Measurements from ENCODE around the gene ZNF576.
"Not testable (repeated sequence)": the region's sequence is repeated elsewhere in the genome, so short reads cannot be mapped to it uniquely, and the experiment has no call there.

The ZNF576 gene

GRCh38 chr19:43564800-43565199 lies 31.6 kb upstream of the ZNF576 start:
- peaks cover 59% of the 10 kb centered on the region for H3K4me1 Mint-ChIP-seq
- no peaks in the 10 kb centered on the region for H3K9me3 Mint-ChIP-seq
- no peaks in the 10 kb centered on the region for H3K27me3 Mint-ChIP-seq
- H3K36me3 Mint-ChIP-seq = peaks cover 36% of the 10 kb centered on the region
- no peak overlapping the region for H3K4me3 Mint-ChIP-seq
- ATAC-seq = no peak
- H3K27ac Mint-ChIP-seq = peak overlapping the region; percentile 82

DNA sequence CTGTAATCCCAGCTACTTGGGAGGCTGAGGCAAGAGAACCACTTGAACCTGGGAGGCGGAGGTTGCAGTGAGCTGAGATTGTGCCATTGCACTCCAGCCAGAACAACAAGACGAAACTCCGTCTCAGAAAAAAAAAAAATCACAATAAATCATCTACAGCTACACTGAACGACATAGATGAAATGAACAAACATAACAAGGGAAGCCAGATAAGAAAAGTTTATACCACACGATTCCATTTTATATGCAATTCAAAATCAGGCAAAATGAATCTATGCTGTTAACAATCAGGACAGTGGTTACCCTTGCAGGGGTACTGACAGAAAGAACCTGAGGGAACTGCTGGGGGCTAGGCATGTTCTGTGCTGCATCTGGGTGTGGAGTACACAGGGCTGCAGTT lies 26.7 kb upstream of the ZNF576 start:
- H3K9me3 Mint-ChIP-seq = no peaks in the 10 kb centered on the region
- peak overlapping the region; percentile 49 for H3K27ac Mint-ChIP-seq
- no peaks in the 10 kb centered on the region for H3K27me3 Mint-ChIP-seq
- H3K36me3 Mint-ChIP-seq = peaks cover 21% of the 10 kb centered on the region
- H3K4me3 Mint-ChIP-seq = no peak overlapping the region
- ATAC-seq = no peak
- peaks cover 35% of the 10 kb centered on the region for H3K4me1 Mint-ChIP-seq

GRCh38 chr19:43570174-43570791 lies 26.1 kb upstream of the ZNF576 start:
- no peak overlapping the region for H3K4me3 Mint-ChIP-seq
- H3K36me3 Mint-ChIP-seq = peaks cover 21% of the 10 kb centered on the region
- H3K27ac Mint-ChIP-seq = peak overlapping the region; percentile 49
- ATAC-seq = no peak
- peaks cover 36% of the 10 kb centered on the region for H3K4me1 Mint-ChIP-seq
- H3K9me3 Mint-ChIP-seq = no peaks in the 10 kb centered on the region
- H3K27me3 Mint-ChIP-seq = no peaks in the 10 kb centered on the region

DNA sequence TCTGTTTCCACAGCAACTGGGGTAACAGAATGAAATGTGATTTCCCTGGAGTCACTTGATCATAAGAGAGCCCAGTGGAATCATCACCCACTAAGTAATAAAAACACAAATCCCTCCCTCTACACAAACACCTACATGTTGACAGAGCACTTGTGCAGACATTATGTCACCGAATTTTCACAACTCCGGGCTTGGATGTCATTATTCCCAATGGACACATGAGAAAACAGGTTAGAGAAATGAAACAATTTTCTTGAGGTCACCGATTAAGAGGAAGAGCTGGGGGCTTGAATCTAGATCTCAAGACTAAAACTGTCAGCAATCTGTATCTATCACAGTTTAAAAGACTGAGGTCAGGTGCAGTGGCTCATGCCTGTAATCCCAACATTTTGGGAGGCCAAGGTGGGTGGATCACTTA lies 24.2 kb upstream of the ZNF576 start:
- Mint-ChIP-seq H3K27me3 (no peaks in the 10 kb centered on the region), H3K36me3 (peaks cover 16% of the 10 kb centered on the region), H3K4me3 (no peak overlapping the region), H3K9me3 (no peaks in the 10 kb centered on the region), H3K27ac (peak overlapping the region; percentile 9), H3K4me1 (peaks cover 46% of the 10 kb centered on the region)
- no peak for ATAC-seq

GRCh38 chr19:43574424-43575155 lies 21.8 kb upstream of the ZNF576 start:
- Mint-ChIP-seq H3K9me3 (no peaks in the 10 kb centered on the region), H3K36me3 (peaks cover 15% of the 10 kb centered on the region), H3K4me1 (peaks cover 44% of the 10 kb centered on the region), H3K27me3 (no peaks in the 10 kb centered on the region), H3K4me3 (peak overlapping the region; percentile 96), H3K27ac (peak overlapping the region; percentile 98)
- ATAC-seq = no peak

DNA sequence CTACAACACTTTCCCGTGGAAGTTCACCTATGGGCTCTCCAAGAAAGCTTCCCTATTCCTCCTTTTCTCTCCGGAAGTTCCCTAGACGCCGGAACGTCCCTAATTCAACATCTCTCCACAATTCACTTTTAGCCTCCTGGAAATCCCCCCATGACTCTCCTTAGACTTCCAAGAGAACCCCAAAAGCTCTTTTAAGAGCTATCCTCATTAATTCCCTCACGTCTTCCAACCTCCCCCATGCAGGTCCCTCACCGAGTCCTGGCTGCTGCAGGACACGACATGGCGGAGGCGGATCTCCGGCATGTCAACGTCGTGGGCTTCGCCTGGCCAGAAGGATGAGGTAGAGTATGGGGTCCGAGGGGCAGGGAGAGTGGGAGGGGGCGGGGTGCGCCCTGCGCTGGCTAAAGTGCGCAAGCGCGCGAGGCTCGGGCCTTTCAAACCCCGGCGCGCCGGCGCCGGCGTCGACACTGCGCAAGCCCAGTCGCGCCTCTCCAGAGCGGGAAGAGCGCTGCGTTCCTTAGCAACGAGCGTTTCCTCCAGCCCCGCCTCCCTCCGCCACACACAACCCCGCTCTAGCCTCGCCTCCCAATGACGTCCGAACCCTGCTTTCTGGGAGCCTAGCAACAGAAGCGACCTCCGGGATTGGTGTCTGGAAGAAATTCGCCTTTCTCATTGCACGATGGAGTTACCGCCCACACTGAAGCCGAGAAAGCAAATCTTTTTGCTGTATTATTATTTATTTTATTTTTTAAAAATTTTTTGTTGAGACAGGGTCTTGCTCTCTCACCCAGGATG lies 21.0 kb upstream of the ZNF576 start, which contains the start of the genes PINLYP and XRCC1:
TSS of gene PINLYP (plus strand) at position 646 of the 795 bp plus-strand sequence. CDS start 1,391 bp downstream, outside the sequence.
TSS of gene XRCC1 (minus strand) at position 372 of the 795 bp plus-strand sequence. CDS start at position 303, 69 bp downstream.
- H3K36me3 Mint-ChIP-seq = peaks cover 8% of the 10 kb centered on the region
- peak; percentile 99 for ATAC-seq
- H3K4me3 Mint-ChIP-seq = peak within 1 kb of the TSS; percentile 96
- no peaks in the 10 kb centered on the region for H3K27me3 Mint-ChIP-seq
- peaks cover 43% of the 10 kb centered on the region for H3K4me1 Mint-ChIP-seq
- peak within 1 kb of the TSS; percentile 98 for H3K27ac Mint-ChIP-seq
- H3K9me3 Mint-ChIP-seq = no peaks in the 10 kb centered on the region

GRCh38 chr19:43575955-43576878 lies 20.2 kb upstream of the ZNF576 start:
- H3K9me3 Mint-ChIP-seq = no peaks in the 10 kb centered on the region
- peaks cover 7% of the 10 kb centered on the region for H3K36me3 Mint-ChIP-seq
- H3K27ac Mint-ChIP-seq = peak overlapping the region; percentile 98
- ATAC-seq = no peak
- peaks cover 38% of the 10 kb centered on the region for H3K4me1 Mint-ChIP-seq
- no peaks in the 10 kb centered on the region for H3K27me3 Mint-ChIP-seq
- peak overlapping the region; percentile 96 for H3K4me3 Mint-ChIP-seq

DNA sequence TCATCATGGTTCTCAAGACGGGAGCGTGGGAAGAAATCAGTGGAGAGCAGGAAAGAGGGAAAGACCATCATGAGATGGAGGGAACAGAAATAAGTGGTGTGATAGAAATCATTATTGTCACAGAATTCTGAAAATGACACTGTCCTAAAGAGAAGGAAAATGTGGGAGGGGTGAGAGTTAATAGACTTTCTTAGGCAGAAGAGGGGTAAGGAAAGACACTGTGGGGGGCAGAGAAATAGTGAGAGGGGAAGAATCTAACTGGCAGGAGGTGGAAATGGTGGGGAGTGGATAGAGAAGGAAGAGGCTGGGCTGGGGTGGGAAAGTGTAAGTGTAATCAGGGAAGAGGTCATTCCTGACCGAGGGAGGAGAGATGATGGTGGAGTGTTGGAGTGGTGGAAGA lies 17.6 kb upstream of the ZNF576 start:
- Mint-ChIP-seq H3K4me3 (no peak overlapping the region), H3K4me1 (peaks cover 27% of the 10 kb centered on the region), H3K27ac (peak overlapping the region; percentile 41), H3K9me3 (no peaks in the 10 kb centered on the region), H3K36me3 (no peaks in the 10 kb centered on the region), H3K27me3 (no peaks in the 10 kb centered on the region)
- no peak for ATAC-seq

- Mint-ChIP-seq H3K4me1 (peaks cover 31% of the 10 kb centered on the region), H3K27ac (no peak overlapping the region), H3K27me3 (no peaks in the 10 kb centered on the region), H3K4me3 (no peak overlapping the region), H3K9me3 (no peaks in the 10 kb centered on the region), H3K36me3 (peaks cover 10% of the 10 kb centered on the region)
- no peak for ATAC-seq
Observed at GRCh38 chr19:43581467-43581866, 14.9 kb upstream of the ZNF576 start.

GRCh38 chr19:43582495-43582894 lies 13.9 kb upstream of the ZNF576 start:
- no peak for ATAC-seq
- no peak overlapping the region for H3K4me3 Mint-ChIP-seq
- peaks cover 28% of the 10 kb centered on the region for H3K4me1 Mint-ChIP-seq
- peaks cover 16% of the 10 kb centered on the region for H3K36me3 Mint-ChIP-seq
- no peaks in the 10 kb centered on the region for H3K9me3 Mint-ChIP-seq
- no peak overlapping the region for H3K27ac Mint-ChIP-seq
- no peaks in the 10 kb centered on the region for H3K27me3 Mint-ChIP-seq

- Mint-ChIP-seq H3K27me3 (no peaks in the 10 kb centered on the region), H3K9me3 (no peaks in the 10 kb centered on the region), H3K36me3 (peaks cover 17% of the 10 kb centered on the region), H3K4me1 (peaks cover 30% of the 10 kb centered on the region), H3K27ac (peak overlapping the region; percentile 22), H3K4me3 (no peak overlapping the region)
- ATAC-seq = no peak
Observed at GRCh38 chr19:43584484-43584883, 11.9 kb upstream of the ZNF576 start.

DNA sequence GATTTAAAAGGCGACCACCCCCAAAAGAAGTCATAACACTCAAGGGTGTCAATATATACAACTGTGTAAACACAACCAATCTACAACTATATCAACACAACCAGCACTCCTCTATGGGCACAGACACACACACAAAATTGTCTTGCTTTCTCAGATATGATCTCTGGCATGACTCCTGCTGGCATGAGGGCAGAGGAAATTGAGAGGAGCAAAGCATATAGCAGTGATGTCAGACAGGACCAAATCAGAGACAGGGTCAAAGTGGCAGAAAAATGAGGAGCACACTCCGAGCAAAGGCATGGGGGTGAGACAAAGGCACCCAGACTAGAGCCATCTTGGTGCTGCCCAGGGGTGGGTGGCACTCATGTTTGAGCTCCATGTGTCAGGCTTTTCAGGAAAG lies 10.0 kb upstream of the ZNF576 start:
- Mint-ChIP-seq H3K36me3 (peaks cover 33% of the 10 kb centered on the region), H3K27ac (no peak overlapping the region), H3K9me3 (no peaks in the 10 kb centered on the region)

GRCh38 chr19:43587029-43587428 lies 9.4 kb upstream of the ZNF576 start:
- Mint-ChIP-seq H3K36me3 (peaks cover 33% of the 10 kb centered on the region), H3K4me1 (peaks cover 40% of the 10 kb centered on the region)
- H3K4me3 Mint-ChIP-seq, ATAC-seq, H3K9me3 Mint-ChIP-seq, H3K27ac Mint-ChIP-seq, H3K27me3 Mint-ChIP-seq: not testable (repeated sequence)

More for the DNA sequence above, 10.0 kb upstream of the ZNF576 start:
- ATAC-seq = no peak
- Mint-ChIP-seq H3K4me3 (no peak overlapping the region), H3K4me1 (peaks cover 40% of the 10 kb centered on the region), H3K27me3 (no peaks in the 10 kb centered on the region)

DNA sequence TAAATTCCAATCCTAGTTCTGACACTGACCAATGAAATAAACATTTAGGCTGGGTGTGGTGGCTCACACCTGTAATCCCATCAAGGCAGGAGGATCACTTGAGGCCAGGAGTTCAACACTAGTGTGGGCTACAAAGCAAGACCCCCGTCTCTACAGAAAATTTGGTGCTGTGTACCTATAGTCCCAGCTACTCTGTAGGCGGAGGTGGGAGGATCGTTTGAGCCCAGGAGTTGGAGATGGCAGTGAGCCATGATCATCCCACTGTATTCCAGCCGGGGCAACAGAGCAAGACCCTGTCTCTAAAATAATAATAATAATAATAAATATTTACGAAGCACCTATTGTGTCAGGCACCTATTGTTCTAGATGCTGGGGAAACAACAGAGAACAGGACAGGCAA lies 7.1 kb upstream of the ZNF576 start:
- Mint-ChIP-seq H3K4me1 (peaks cover 55% of the 10 kb centered on the region), H3K27ac (peak overlapping the region; percentile 11), H3K9me3 (no peaks in the 10 kb centered on the region), H3K27me3 (no peaks in the 10 kb centered on the region), H3K4me3 (no peak overlapping the region), H3K36me3 (peaks cover 51% of the 10 kb centered on the region)
- no peak for ATAC-seq
